ENCODE measurements around the gene ITM2C. TPM values are rescaled to one million over a fixed set of nuclear protein-coding genes. Genes with fewer than 3 reads are reported as not detected.

The ITM2C gene
- 46.1 to 78.2 TPM (median 55.0 TPM) in 3 replicates for polyA plus RNA-seq
- 0.76 TPM for polyA plus RNA-seq (2011; ENCODE audit: low read depth)
- polyA plus RNA-seq (2011; cell fraction: cytosol; rRNA removed), result 45.0 and 59.6 TPM in 2 replicates
- 48.8 and 62.6 TPM in 2 replicates for polyA plus RNA-seq (2011; cell fraction: nucleus; rRNA removed)
- polyA plus RNA-seq (2012; ENCODE audit: low replicate concordance), result 6.3 and 40.2 TPM in 2 replicates
- 70.4 to 144 TPM (median 97.2 TPM) in 3 replicates for polyA minus RNA-seq
- 56.4 TPM for polyA minus RNA-seq (2011; cell fraction: cytosol; rRNA and poly(A)+ RNA removed)
- polyA minus RNA-seq (2011; cell fraction: nucleus; rRNA and poly(A)+ RNA removed), result 30.4 and 38.4 TPM in 2 replicates

- TF ChIP-seq CTCF (optimal IDR thresholded peaks at IDR 0.05 in 1 of 3, IDR thresholded peaks at IDR 0.05 in 1 of 3, conservative IDR thresholded peaks at IDR 0.05 in 1 of 3; ENCODE audit: extremely low read depth in 1 of 3, insufficient read depth in 2 of 3, low read length in 3 of 3) (peak; percentile 25 to 64 (median 31)), EZH2 (IDR thresholded peaks at IDR 0.05; ENCODE audit: low read length) (no peak)
- Histone ChIP-seq H3K36me3 (ENCODE audit: control insufficient read depth in 2 of 2, extremely low read depth in 1 of 2, insufficient read depth in 2 of 2, low read length in 2 of 2) (no peaks in the 10 kb centered on the region), H3K79me2 (ENCODE audit: control insufficient read depth, insufficient read depth, low read length) (no peaks in the 10 kb centered on the region), H3K27ac (ENCODE audit: control insufficient read depth, insufficient read depth, low read length) (no peak within 1 kb of the TSS), H3K4me1 (ENCODE audit: control insufficient read depth, extremely low read depth, insufficient read depth, low read length) (peaks cover 7% of the 10 kb centered on the region), H4K20me1 (ENCODE audit: control insufficient read depth, extremely low read depth, insufficient read depth, low read length) (no peaks in the 10 kb centered on the region), H3K9ac (ENCODE audit: control insufficient read depth, extremely low read depth, insufficient read depth, low read length) (peak within 1 kb of the TSS; percentile 62), H3K4me2 (ENCODE audit: control insufficient read depth, extremely low read depth, insufficient read depth, low read depth, low read length) (peak within 1 kb of the TSS; percentile 85), H2AFZ (ENCODE audit: control insufficient read depth, low read length) (peak within 1 kb of the TSS; percentile 92), H3K27me3 (ENCODE audit: control insufficient read depth, extremely low read depth, insufficient read depth, low read length) (peaks cover 25% of the 10 kb centered on the region), H3K4me3 (ENCODE audit: control insufficient read depth in 2 of 3, extremely low read depth in 1 of 3, insufficient read depth in 2 of 3, low read depth in 1 of 3, low read length in 3 of 3) (peak within 1 kb of the TSS; percentile 71 to 77 (median 77)), H3K9me1 (ENCODE audit: control insufficient read depth, extremely low read depth, insufficient read depth, low read length) (no peaks in the 10 kb centered on the region), H3K9me3 (ENCODE audit: control insufficient read depth, low read depth, low read length) (no peaks in the 10 kb centered on the region)
- dilution Hi-C loops (cut with MboI; ENCODE audit: extremely low pct_ligation_motif_present, low sequenced_read_pairs), result no loop called here
- DNase-seq (ENCODE audit: low read depth, low spot score) (peak; percentile 11), FAIRE-seq (no peak)
Observed at GRCh38 chr2:230864605-230865306, at the start of gene ITM2C. Gene ITM2C (plus strand): TSS chr2:230864942. CDS start chr2:230865026, 84 bp downstream.

- no peak overlapping the region for H3K4me3 ChIP-seq (ENCODE audit: control insufficient read depth in 2 of 3, extremely low read depth in 1 of 3, insufficient read depth in 2 of 3, low read depth in 1 of 3, low read length in 3 of 3)
- peaks cover 3% of the 10 kb centered on the region for H4K20me1 ChIP-seq (ENCODE audit: control insufficient read depth, extremely low read depth, insufficient read depth, low read length)
- H3K9ac ChIP-seq (ENCODE audit: control insufficient read depth, extremely low read depth, insufficient read depth, low read length), result no peak overlapping the region
- no peak overlapping the region for H3K27ac ChIP-seq (ENCODE audit: control insufficient read depth, insufficient read depth, low read length)
- TF ChIP-seq EZH2 (IDR thresholded peaks at IDR 0.05; ENCODE audit: low read length), result no peak
- TF ChIP-seq CTCF (optimal IDR thresholded peaks at IDR 0.05 in 1 of 3, IDR thresholded peaks at IDR 0.05 in 1 of 3, conservative IDR thresholded peaks at IDR 0.05 in 1 of 3; ENCODE audit: extremely low read depth in 1 of 3, insufficient read depth in 2 of 3, low read length in 3 of 3), result no peak
- dilution Hi-C loops (cut with MboI; ENCODE audit: extremely low pct_ligation_motif_present, low sequenced_read_pairs), result no loop called here
- H3K79me2 ChIP-seq (ENCODE audit: control insufficient read depth, insufficient read depth, low read length), result peaks cover 15% of the 10 kb centered on the region
- H3K9me1 ChIP-seq (ENCODE audit: control insufficient read depth, extremely low read depth, insufficient read depth, low read length), result no peaks in the 10 kb centered on the region
- DNase-seq (ENCODE audit: low read depth, low spot score), result no peak
- no peaks in the 10 kb centered on the region for H3K9me3 ChIP-seq (ENCODE audit: control insufficient read depth, low read depth, low read length)
- no peaks in the 10 kb centered on the region for H3K27me3 ChIP-seq (ENCODE audit: control insufficient read depth, extremely low read depth, insufficient read depth, low read length)
- no peak overlapping the region for H3K4me2 ChIP-seq (ENCODE audit: control insufficient read depth, extremely low read depth, insufficient read depth, low read depth, low read length)
- H3K4me1 ChIP-seq (ENCODE audit: control insufficient read depth, extremely low read depth, insufficient read depth, low read length), result no peaks in the 10 kb centered on the region
- no peak for FAIRE-seq
- peaks cover 47 to 81% of the 10 kb centered on the region in 2 experiments for H3K36me3 ChIP-seq (ENCODE audit: control insufficient read depth in 2 of 2, extremely low read depth in 1 of 2, insufficient read depth in 2 of 2, low read length in 2 of 2)
- no peak overlapping the region for H2AFZ ChIP-seq (ENCODE audit: control insufficient read depth, low read length)
Observed at GRCh38 chr2:230815088-230815487, 49.7 kb upstream of the ITM2C start.
